GM21390 (cell line): ENCODE measurements around the gene LCN15.
"Not testable (repeated sequence)": the region's sequence is repeated elsewhere in the genome, so short reads cannot be mapped to it uniquely, and the experiment has no call there.

Experiments used
- ATAC-seq: cut with Tn5 transposase; IDR thresholded peaks from one replicate; pipeline ENCODE4 v1.9.1; 2021; ENCODE audit not compliant: unreplicated experiment

The LCN15 gene

GRCh38 chr9:136775191-136775590 lies 10.9 kb upstream of the LCN15 start:
- no peak for ATAC-seq

DNA sequence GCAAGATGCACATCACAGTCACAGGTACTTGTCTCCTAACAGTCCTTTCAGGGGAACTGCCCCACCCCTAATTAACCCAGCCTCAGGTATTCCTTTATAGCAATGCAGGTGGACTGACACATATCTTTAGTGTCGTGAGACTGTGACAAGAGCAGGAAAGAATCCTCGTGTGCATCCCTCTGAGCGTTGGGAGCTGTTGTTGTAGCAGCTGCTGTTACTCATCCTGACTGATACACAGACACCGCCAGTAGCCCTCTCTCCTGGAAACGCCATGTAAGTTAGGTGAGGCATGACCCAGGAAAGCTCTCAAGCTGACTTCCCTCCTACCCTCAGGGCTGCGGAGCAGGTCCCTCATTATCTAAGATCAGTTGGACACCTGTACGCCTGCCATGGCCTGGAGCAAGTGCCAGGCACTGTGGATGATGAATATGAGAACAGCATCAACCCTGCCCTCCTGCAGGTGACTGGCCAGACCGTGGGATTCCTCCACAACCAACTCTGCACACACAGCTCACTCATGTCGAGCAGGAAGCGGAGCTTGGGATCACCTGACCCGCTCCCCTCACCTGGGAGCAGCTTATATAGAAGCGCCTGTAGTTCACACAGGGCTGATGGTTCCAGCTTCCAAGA lies 10.2 kb upstream of the LCN15 start:
- no peak for ATAC-seq

DNA sequence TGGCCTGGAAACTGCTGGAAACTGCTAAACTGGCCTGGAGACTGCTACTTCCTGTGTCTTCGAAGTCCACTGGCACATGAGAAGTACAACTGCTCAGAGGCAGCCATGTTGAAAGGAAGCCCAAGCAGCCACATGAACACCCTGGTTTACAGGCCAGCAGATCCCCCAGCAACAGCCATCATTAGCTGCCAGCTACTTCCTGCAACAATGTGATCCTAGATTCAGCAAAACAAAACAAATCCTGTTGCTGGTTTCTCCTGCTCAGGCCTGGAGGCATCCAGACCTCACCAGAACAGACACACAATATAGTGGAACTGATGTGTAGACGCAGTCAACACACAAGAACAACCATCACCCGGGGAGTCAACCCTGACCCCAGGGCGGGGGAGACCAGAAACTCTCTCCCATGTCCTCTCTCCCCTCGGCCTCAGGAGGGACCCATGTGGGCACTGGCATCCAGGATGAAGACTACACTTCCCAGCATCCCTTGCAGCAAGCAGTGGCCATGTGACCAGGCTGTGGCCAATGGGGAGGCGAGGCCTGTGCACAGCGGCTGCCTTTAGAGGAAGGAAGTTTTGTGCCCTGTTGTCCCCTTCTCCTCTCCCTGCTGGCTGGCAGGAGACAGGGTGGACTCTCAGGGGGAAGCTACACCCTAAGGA lies 9.2 kb upstream of the LCN15 start:
- ATAC-seq, result no peak

DNA sequence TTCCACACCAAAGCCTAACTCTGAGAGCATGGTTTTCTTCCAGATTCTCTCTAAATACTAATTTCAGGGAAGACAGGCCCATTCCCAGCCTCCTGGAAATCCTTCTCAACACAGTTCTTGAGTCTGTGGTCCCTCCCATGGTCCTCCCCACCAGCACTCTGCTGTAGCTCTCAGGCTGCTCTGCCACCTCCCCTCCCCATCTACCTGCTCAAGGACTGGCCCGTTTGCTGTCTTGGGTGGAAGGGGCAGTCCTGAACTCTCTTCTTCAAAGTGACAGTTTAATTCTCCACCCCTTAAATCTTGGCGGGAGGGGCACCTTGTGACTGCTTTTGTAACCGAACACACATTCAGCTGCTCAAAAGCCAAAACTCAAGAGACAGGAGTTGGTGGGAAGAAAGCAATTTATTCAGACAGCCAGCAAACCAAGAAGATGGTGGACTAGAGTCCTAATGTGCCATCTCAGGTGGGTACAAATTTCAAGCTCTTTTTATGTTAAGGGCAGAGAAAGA lies 7.6 kb upstream of the LCN15 start:
- no peak for ATAC-seq

DNA sequence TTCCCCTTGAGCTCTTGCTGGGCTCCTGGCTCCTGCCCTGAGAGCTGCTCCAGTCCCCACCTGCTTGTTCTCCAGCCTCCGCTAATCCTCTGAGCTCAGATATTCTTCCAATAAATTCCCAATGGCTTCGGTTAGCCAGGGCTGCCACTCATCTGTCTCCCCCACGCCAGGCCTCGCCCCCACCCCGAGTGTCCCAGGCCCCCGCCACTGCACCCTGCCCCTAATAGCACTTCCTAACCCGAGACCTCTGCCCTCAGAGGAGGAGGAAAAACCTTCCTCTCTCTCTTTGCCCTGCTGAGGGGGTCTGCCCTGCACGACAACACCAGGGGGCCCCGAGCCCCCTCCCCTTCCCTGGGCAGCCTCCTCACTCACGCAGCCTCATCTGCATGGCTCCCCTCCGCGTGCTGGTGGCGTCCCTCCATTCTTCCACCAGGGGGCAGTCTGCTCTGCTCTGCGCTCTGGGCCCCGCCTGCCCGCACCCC lies 5.4 kb upstream of the LCN15 start:
- no peak for ATAC-seq

- not testable (repeated sequence) for ATAC-seq
Observed at GRCh38 chr9:136766410-136767120, 2.2 kb upstream of the LCN15 start.

DNA sequence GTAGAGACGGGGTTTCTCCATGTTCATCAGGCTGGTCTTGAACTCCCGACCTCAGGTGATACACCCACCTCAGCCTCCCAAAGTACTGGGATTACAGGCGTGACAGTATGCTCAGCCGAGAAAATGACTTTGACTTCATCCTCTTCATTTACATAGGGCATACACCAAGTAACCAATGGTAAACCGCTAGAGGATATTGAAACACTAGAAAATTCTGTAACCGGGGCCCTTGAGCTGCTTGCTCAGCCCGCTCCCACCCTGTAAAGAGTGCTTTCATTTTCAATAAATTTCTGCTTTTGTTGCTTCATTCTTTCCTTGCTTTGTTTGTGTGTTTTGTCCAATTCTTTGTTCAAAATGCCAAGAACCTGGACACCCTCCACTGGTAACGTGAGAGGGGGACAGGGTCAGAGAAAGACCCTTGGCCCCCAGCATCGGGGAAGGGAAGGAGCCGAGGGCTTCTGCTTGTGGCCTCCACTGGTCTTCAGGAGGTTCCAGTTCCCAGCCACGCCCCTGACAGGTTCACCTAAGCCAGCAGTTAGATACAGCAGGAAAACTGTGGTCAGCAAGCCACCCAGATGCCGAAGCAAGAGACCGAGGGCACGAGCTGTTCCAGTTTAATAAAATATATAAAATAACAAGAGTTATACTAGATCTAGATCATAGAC lies 1.6 kb upstream of the LCN15 start:
- ATAC-seq, result peak; percentile 70

DNA sequence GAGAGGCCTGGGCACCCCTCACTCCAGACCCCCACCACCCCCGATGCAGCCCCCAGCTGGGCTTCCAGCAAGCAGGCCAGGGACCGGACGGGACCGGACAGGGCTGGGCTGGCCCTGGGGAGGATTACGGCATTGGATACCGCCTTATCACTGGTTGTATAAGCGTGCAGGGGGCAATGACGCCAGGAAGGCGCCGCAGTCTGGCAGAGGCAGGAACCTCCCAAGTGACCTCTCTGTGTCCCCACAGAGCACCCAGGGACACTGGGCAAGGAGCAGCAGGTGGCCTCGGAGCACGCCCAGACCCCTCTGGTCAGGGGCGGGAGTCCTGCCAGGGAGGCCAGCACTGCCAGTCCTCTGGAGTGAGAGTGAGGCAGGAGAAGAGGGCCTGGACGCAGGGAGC lies 723 bp upstream of the LCN15 start:
- ATAC-seq, result no peak

- ATAC-seq, result no peak
Observed at GRCh38 chr9:136763649-136764035, 676 bp downstream of the LCN15 start.

- no peak for ATAC-seq
Observed at GRCh38 chr9:136762915-136763648, 1.2 kb downstream of the LCN15 start.

DNA sequence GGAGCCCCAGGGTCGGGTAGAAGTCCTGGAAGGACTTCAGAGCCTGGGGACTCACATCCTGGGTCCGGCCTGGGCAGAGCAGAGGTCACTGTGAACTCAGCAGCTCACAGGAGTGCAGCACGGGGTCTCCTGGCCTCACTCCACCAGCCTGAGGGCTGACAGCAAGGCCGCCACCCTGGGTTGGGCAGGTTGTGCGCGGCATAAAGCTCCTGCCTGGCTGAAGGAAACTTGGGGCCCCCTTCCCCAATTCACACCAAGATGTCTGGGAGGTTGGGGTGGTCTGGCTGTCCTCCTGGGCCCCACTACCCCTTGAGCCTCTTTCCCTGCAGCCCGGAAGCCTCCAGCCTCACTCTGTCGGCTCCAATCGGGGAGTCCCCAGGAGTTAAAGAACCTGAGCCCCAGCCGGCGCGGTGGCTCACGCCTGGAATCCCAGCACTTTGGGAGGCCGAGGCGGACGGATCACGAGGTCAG lies 2.1 kb downstream of the LCN15 start:
- no peak for ATAC-seq

DNA sequence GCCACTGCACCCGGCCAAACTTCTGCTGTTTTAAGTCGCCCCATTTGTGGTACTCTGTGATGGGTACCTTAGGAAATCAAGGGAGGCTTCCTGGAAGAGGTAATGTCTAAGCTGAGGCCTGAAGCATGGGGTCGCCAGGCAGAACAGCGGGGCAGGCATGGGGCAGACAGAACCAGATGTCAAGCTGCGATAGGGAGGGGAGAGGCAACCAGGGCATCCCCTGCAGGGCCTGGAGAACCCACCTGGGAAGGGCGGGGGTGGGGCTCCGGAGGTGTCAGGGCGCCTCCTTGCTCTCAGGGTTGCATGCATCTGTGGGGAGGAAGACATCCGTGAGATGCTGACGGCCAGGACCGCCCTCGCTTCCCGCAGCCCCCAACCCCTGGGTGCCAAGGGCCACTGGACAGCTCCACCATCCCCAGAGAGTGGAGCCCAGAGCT lies 2.8 kb downstream of the LCN15 start:
- no peak for ATAC-seq

- not testable (repeated sequence) for ATAC-seq
Observed at GRCh38 chr9:136760834-136761544, 3.3 kb downstream of the LCN15 start.

DNA sequence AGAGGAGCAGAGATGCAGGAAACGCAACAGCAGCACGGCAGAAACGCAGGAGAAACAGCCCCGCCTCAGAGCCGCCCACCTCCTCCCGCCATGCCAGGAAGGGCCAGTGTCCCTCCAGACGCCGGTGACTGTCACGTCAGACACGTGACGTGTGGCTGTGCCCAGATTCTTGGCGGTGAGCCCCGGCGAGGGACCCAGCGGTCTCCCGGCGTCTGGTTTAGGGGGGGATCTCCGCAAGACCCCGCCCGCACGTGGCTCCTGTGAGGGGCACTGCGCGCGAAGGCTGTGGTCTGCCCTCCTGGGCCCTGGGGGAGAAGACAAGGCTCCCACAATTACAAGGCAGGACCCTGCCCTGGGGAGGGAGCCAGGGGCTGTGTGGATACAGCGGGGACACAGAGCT lies 3.9 kb downstream of the LCN15 start:
- no peak for ATAC-seq

DNA sequence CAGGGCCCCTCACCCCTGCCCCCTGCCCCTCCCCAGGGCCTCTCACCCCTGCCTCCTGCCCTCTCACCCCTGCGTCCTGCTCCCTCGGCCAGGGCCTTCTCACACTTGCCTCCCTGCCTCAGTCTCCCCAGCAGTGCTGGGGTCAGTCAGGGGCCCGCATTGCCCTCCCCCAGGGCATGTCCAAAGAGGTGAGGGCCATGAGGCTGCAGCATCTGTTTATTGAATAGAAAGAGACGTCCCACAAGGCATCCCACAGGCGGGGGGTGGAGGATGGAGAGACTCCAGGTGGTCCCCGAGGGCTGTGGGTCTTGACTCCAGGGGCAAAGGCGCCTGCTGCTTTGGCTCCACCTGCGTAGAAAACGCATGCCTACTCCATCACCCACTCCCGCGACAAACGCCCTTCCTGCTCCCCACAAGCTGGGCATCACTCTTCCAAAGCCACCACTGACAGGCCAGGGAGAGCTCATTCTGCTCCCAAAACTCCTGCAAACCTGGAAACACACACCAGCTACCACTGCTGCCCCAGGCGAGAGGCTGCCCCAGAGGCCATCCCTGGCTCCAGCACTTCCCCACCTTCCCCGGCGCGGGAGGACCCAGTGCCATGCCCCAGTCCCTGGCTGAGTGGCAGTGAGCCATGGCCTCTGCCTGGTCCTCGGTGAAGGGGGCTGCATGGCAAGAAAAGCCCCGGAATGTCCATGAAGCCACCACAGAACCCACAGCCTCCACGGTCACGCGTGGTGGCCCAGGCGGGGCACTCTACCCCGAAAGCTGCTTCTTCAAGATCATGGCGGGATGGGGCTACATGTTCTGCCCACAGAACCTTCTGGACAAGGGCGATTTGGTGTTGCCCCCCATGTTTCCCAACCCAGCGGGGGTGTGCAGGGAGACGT lies 4.6 kb downstream of the LCN15 start:
- no peak for ATAC-seq

DNA sequence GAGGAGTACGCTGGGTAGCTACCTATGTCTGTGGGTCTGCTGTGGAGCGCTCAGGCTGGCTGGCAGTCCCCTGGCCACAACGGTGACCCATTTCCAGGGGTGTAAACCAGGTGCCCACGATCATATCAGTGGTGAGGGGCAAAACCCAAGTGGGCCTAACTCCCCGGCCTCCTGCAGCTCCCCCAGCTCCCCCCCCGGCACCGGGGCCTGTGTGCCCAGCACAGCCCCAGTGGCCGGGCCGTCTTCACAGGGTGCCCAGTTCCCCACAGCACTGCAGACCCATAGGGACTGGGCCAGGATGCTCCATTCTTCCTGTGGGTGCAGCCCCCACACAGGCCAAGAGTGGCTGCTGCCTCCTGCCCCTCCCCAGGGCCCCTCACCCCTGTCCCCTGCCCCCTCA lies 5.3 kb downstream of the LCN15 start:
- no peak for ATAC-seq

GRCh38 chr9:136757751-136758140 lies 6.6 kb downstream of the LCN15 start:
- no peak for ATAC-seq

GRCh38 chr9:136757328-136757727 lies 7.0 kb downstream of the LCN15 start:
- ATAC-seq, result no peak

DNA sequence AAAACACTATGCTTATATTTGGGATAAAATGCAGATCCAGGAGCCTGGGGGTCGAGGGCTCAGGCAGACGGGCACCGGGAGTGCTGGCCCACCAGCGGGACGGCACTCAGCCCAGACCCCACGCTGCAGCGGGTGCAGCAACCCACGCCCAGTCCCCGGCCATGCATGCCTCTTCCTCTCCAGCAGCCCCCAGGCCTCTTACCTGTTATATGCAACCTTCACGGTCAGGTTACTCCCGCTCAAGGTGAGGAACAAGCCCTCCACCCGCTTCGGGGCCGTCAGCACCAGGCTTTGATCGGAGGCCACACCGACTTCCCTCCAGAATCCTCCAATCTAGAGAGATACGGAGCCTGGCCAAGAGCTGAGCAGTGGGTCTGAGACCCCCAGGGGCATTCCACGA lies 7.5 kb downstream of the LCN15 start:
- no peak for ATAC-seq
